ENCODE results near the gene PLCE1.
"Not testable (repeated sequence)": the region's sequence is repeated elsewhere in the genome, so short reads cannot be mapped to it uniquely, and the experiment has no call there.

Gene PLCE1

GRCh38 chr10:93993782-93994437 lies at the start of gene PLCE1:
TSS of gene PLCE1 (plus strand) at chr10:93993931. CDS start at chr10:94031047, 37,116 bp downstream.
- DNase-seq, result peak; percentile 21

DNA sequence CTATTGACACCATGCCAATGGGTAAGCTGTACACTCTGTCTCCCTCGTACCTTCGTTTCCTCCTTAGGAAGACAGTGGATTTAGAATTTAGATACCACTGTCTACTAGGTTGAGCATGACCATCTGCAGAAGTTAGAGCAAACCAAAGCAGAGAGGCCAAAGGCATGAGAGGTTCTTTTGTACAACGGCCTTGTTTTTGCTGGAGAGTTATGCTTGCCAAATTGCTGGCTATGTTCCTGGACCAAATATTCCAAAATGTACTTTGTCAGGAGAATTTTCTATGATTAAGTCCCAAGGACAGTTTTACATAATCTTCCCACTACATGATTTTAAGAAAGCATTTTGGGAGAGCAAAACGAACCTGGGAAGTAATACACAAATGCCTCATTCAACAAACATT lies 47.9 kb upstream of the PLCE1 start:
- DNase-seq, result no peak

DNA sequence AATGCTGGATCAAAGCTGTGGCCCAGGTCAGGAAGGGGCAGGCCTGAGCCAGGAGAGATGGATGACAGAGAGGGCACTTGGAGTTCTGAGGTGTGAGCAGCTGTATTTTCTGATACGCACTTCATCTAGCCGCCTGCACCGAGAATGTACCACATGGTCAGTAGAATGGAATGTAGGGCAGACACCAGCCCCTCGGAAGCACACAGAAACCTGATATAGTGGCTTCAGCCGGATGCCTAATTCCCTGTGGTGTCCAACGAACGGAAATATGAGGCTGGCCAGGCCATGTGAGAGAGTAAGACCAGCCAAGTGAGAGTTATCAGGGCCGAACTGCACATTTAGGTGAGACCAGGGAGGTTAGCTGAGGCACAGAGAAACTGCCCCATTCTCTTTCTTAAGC lies 46.7 kb upstream of the PLCE1 start:
- DNase-seq, result no peak

DNA sequence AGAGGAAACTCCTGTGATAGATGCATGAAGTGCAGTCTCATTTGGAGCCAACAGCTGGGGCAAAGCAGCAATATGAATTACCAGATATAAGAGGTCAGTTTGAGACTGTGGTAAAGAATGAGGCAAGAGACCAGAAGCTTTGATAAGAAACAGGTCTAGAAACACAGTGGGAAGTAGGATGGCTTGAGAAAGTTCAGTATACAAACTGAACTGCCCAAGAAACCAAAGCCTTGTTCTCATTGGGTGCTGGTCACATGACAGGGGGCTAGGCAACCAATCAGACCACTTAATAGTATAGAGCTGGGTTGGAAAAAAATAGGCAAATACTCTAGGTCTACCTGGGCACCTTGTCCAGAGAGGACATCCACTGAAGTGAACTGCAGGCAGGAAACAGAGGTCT lies 46.2 kb upstream of the PLCE1 start:
- DNase-seq, result no peak

- no peak for DNase-seq
Observed at GRCh38 chr10:93951905-93952304, 41.8 kb upstream of the PLCE1 start.

DNA sequence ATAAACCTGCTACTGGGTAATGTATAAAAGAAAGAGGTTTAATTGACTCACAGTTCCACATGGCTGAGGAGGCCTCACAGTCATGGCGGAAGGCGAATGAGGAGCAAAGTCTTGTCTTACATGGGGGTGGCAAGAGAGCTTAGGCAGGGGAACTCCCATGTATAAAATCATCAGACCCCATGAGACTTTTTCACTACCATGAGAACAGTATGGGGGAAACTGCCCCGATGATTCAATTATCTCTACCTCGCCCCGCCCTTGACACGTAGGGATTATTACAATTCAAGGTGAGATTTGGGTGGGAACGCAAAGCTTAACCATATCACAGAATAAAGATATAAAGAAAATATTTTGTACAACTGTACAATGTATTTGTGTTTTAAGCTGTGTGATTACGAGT lies 39.4 kb upstream of the PLCE1 start:
- DNase-seq, result no peak

- no peak for DNase-seq
Observed at GRCh38 chr10:93954726-93955363, 38.9 kb upstream of the PLCE1 start.

- DNase-seq, result no peak
Observed at GRCh38 chr10:93958834-93959233, 34.9 kb upstream of the PLCE1 start.

DNA sequence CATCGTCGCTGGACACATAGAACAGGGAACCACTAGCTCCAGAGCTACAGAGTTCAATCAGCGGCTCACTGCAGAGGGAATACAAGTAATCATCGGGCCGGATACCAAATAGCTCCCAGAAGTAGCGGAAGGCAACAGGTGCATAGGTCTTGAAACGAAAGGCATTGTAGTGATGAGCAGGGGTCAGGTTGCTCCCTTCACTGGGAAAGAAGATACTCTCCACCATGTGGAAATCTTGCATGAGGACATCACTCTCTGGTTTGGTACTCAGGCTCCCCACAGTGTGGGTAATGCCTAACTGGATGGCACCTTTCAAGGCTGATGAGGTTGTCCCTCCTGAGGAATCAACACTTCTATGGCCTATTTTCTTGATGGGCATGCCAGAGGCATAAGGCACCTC lies 32.7 kb upstream of the PLCE1 start:
- DNase-seq, result not testable (repeated sequence)

DNA sequence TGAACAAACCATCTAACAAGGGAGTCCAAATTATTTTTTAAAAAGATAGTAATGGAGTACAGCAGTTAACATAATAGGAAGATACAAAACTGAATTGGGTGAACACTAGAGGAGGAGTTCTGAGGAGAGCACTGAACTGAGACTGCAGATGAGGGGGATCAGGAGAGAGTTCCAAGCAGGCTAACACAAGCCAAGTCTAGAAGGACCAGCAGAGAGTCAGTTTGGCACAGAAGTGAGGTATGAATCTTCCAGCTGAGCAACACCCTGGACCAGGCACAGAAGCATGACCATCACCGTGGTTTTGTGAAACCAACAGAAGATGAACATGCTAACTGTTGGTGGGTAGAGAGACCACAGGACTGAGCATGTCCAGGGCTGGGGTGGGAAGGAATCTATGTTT lies 30.8 kb upstream of the PLCE1 start:
- no peak for DNase-seq

DNA sequence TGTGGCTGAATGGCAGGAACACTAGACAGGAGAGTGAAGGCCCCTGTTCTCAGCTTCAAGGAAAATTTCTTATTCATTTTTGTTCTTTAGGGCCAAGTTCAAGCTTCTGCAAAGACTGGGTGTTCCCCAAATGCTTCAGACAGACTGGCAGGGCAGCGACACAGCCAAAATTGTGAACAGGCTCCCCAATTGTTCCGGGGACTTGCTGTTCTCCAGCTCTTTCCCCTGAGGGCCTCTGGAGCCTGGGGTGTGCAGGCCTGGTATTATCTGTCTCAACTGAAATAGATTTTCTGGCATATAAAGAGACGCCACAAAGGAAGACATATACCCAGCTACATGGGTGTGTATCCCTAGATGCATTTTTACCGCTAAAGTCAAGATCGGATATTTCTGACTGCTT lies 30.3 kb upstream of the PLCE1 start:
- DNase-seq, result no peak

- DNase-seq, result no peak
Observed at GRCh38 chr10:93965911-93966310, 27.8 kb upstream of the PLCE1 start.

- DNase-seq, result no peak
Observed at GRCh38 chr10:93967756-93968155, 26.0 kb upstream of the PLCE1 start.

DNA sequence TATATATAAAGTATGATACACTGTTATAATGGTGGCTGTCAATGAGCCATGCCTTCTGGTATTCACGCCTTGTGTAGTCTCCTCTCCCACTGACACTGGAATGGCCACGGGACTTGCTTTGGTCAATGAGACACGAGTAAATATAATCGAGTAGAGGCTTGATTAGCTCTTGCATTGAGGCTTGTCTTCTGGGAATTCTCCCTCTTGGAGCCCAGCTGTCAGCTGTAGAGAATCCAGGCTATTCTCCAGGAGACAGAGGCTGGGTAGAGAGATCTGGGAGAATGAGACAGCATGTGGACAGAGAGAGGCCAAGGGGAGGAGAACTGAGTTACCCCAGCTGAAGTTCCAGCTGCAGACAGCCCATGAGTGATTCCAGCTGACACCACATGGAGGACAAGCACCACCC lies 25.2 kb upstream of the PLCE1 start:
- DNase-seq, result no peak

GRCh38 chr10:93970433-93971010 lies 23.2 kb upstream of the PLCE1 start:
- not testable (repeated sequence) for DNase-seq

DNA sequence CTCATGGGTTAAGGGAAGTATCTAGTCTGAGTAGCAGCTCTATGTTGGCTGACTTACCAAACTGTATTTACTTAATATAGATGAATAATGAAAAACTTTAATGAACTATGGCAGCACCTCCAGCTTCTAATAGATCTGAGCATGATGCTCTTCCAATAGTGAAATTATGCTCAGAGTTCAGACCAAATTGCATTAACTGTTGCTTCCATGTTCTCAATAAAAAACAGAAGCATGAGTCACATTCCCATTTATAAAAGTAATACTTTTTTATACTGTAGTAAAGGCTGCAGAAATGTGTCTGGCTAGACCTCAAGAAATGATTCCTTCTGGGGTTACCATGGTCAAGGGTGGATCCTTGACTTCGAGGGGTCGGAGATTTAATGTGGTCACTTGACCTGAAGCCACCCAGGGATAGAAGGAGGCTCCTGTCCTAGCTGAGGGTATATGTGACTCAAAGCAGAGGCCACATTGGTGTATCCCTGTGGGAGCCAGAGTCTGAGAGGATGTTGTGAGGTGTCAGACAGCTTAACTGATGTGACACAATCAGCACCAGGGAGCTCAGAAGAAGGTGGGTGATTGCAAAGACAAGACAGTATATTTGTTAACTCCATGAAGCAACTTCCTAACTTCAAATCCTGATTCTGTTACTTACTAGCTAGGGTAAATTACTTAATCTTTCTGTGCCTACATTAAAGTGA lies 19.8 kb upstream of the PLCE1 start:
- no peak for DNase-seq

- DNase-seq, result no peak
Observed at GRCh38 chr10:93977442-93977841, 16.3 kb upstream of the PLCE1 start.

- DNase-seq, result no peak
Observed at GRCh38 chr10:93980486-93980885, 13.2 kb upstream of the PLCE1 start.

- no peak for DNase-seq
Observed at GRCh38 chr10:93991114-93991513, 2.6 kb upstream of the PLCE1 start.

DNA sequence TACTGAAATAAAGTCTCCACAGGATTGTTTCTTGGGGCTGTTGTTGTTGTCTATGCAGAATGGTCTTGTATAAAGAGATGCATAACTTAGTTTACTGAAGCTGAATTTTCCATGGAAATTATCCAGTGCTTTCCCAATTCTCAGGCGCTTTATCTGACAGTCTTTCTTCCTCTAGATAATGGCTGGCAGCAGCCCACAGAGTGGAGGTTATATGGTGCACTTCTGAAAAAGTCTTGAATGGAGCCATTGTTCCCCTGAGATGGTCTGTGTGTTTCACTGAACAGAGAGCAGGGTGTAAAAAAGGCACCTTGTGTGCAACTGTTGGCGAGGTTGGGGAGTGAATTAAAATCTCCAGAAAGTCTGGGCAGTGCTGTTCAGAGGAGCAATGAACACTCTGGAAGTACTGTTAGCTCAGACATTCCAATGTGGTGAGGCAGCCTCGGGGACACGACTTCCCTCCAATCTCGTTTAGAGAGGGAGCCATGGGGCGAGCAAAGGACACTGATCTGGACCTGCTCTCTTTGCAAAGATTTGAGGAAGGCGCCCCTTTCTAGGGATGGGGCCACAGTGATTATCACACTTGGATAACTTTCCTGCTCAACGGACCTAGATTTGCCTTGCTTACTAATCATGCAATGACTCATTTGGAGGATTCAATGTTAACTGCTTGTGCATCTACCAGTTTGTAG lies 2.0 kb upstream of the PLCE1 start:
- no peak for DNase-seq

DNA sequence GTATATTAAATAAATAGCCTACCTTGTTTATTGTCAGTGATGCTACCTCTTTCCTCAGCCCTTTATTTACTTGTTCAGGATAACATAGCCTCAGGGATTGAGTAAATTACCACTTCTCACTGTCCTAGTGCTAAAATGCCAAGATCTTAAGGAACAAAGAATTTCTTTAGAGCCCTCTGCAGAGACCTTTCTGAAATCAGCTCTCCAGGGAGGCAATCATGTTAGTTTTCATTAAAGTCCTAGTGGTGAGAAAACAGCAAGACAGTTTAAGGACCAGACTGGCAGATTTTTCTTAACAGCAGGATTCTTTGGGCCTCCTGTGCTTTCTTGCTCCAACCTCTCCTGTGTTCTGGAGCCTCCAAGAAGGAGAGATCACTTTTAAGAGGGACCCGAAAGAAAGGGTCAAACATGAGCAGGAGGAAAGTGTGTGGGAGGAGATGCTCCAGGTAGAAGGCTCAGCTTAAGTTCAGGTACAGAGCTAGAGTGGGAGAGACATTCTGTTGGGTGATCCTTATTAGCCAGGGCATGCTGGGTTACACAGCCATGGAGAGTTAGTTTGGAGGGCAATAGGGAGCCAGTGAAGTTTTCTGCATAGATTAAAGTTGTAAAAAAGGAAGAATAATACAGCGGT lies 1.2 kb upstream of the PLCE1 start:
- no peak for DNase-seq

DNA sequence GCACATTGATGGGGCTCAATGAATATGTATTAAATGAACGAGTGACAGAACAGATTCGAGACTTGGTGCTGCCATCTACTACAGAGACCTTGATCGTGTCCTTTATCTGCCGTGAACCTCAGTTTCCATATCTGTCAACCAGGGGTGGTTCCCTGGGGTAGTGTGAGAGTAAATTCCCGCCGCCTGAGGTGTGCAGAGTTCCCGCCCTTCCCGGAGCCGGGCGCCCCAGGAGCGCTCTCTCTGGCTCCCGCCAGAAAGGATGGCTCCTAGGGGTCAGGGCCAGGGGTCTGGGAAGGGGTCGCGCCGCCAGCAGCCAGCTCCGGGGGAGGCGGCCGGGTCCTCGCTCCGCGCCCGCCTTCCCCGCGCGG lies 333 bp upstream of the PLCE1 start:
- DNase-seq, result no peak

GRCh38 chr10:93994438-93994801 lies 689 bp downstream of the PLCE1 start:
- DNase-seq, result no peak
